Trophoblast cell (in vitro differentiated cells and primary cell): ENCODE measurements around the gene ZBED4.
"Not testable (repeated sequence)": the region's sequence is repeated elsewhere in the genome, so short reads cannot be mapped to it uniquely, and the experiment has no call there.

ENCODE experiments used
- DNase-seq, 2 donors: peaks; one replicate each; pipeline ENCODE4 v3.0.0-alpha.2; 2016
- H2AFZ ChIP-seq: 2 replicates; pipeline ENCODE4 v1.6.1; 2013; ENCODE audit warnings: low read length, moderate library complexity, mild to moderate bottlenecking; ENCODE audit not compliant: insufficient read depth, poor library complexity
- H2AK5ac ChIP-seq: 2 replicates; pipeline ENCODE4 v1.6.1; 2013; ENCODE audit warnings: mild to moderate bottlenecking, low read length
- H2BK120ac ChIP-seq: 2 replicates; pipeline ENCODE4 v1.6.1; 2013; ENCODE audit warnings: low read length, mild to moderate bottlenecking, moderate library complexity; ENCODE audit not compliant: insufficient read depth, poor library complexity
- H2BK12ac ChIP-seq: 2 replicates; pipeline ENCODE4 v1.6.1; 2013; ENCODE audit warnings: mild to moderate bottlenecking, low read length, moderate library complexity
- H2BK5ac ChIP-seq: 2 replicates; pipeline ENCODE4 v1.6.1; 2013; ENCODE audit warnings: low read length, low read depth, moderate library complexity, mild to moderate bottlenecking; ENCODE audit not compliant: poor library complexity
- H3K14ac ChIP-seq: 2 replicates; pipeline ENCODE4 v1.6.1; 2013; ENCODE audit warnings: mild to moderate bottlenecking, low read length
- H3K18ac ChIP-seq: 2 replicates; pipeline ENCODE4 v1.6.1; 2013; ENCODE audit warnings: mild to moderate bottlenecking, low read length
- H3K23ac ChIP-seq: 2 replicates; pipeline ENCODE4 v1.6.1; 2013; ENCODE audit warnings: low read length
- H3K27ac ChIP-seq: 2 replicates; pipeline ENCODE4 v1.5.1; 2013; ENCODE audit warnings: low read depth, mild to moderate bottlenecking, inconsistent platforms, low read length, moderate library complexity
- H3K27me3 ChIP-seq: 2 replicates; pipeline ENCODE4 v1.6.1; 2013; ENCODE audit warnings: inconsistent platforms, mild to moderate bottlenecking, low read length, moderate library complexity; ENCODE audit not compliant: insufficient read depth
- H3K36me3 ChIP-seq, 2 experiments: 1 replicate in 1 of 2; 2 replicates in 1 of 2; pipeline ENCODE4 v1.6.1; 2013; ENCODE audit warnings: low read length in 2 of 2, mild to moderate bottlenecking in 2 of 2, moderate library complexity in 1 of 2; ENCODE audit not compliant: insufficient read depth in 2 of 2, control insufficient read depth in 1 of 2
- H3K4ac ChIP-seq: 2 replicates; pipeline ENCODE4 v1.6.1; 2013; ENCODE audit warnings: low read depth, mild to moderate bottlenecking, low read length, moderate library complexity
- H3K4me1 ChIP-seq, 2 experiments: 1 replicate in 1 of 2; 2 replicates in 1 of 2; pipeline ENCODE4 v1.6.1; 2013; ENCODE audit warnings: low read length in 2 of 2, mild to moderate bottlenecking in 2 of 2, moderate library complexity in 1 of 2; ENCODE audit not compliant: insufficient read depth in 2 of 2, control insufficient read depth in 1 of 2
- H3K4me2 ChIP-seq: 2 replicates; pipeline ENCODE4 v1.6.1; 2013; ENCODE audit warnings: inconsistent platforms, mild to moderate bottlenecking, low read length, moderate library complexity
- H3K4me3 ChIP-seq: 2 replicates; pipeline ENCODE4 v1.5.1; 2013; ENCODE audit warnings: mild to moderate bottlenecking, low read depth, low read length, inconsistent platforms
- H3K79me1 ChIP-seq: one replicate; pipeline ENCODE4 v1.6.1; 2013; ENCODE audit warnings: low read length
- H3K79me2 ChIP-seq: 2 replicates; pipeline ENCODE4 v1.6.1; 2013; ENCODE audit warnings: low read length, mild to moderate bottlenecking; ENCODE audit not compliant: control insufficient read depth, insufficient read depth, poor library complexity
- H3K9ac ChIP-seq: 2 replicates; pipeline ENCODE4 v1.6.1; 2013; ENCODE audit warnings: mild to moderate bottlenecking, low read length
- H3K9me3 ChIP-seq: 2 replicates; pipeline ENCODE4 v1.6.1; 2013; ENCODE audit warnings: low read depth, mild to moderate bottlenecking, control low read depth, inconsistent platforms, low read length; ENCODE audit not compliant: insufficient read depth
- H4K12ac ChIP-seq: 2 replicates; pipeline ENCODE4 v1.6.1; 2013; ENCODE audit warnings: low read depth, mild to moderate bottlenecking, low read length, moderate library complexity
- H4K8ac ChIP-seq: 2 replicates; pipeline ENCODE4 v1.6.1; 2013; ENCODE audit warnings: low read depth, mild to moderate bottlenecking, low read length, moderate library complexity
- H4K91ac ChIP-seq: one replicate; pipeline ENCODE4 v1.6.1; 2013; ENCODE audit warnings: low read depth, mild to moderate bottlenecking, low read length, moderate library complexity
- WGBS: extraction: QIAGEN DNeasy Blood & Tissue Kit; methylation state at CpG from one replicate; pipeline ENCODE4 v1.1.7; 2013; ENCODE audit warnings: missing lambda C conversion rate; ENCODE audit not compliant: insufficient read length, insufficient coverage; ENCODE audit errors: extremely low coverage; 5-methylcytosine and 5-hydroxymethylcytosine counted together

ZBED4 gene

DNA sequence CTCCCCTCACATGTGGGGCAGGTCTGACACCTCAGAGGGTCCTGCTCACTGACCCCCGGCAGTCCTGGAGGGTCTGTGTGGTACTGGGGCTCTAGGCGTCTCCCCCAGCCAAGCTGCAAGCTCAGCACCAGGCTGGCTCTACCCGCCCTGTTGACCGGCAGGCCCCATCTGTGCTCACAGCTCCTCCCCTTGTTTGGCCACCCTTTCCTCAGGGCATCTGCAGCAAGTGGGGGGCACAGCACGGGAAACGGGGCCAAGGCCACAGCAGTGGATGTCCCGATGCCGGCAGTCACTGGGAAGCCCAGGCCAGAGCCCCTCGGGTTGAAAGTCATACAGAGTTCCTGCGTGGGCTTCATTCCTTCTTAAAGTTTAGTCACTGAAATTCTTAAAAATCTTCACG, 31.9 kb upstream of the ZBED4 start:
- not testable (repeated sequence) for DNase-seq, H3K23ac ChIP-seq, H3K4me3 ChIP-seq, H3K9me3 ChIP-seq, H2AK5ac ChIP-seq, H3K79me1 ChIP-seq, H2BK5ac ChIP-seq, H3K4me2 ChIP-seq, H4K8ac ChIP-seq, H2BK120ac ChIP-seq, H4K12ac ChIP-seq, H3K14ac ChIP-seq, H3K27me3 ChIP-seq, H3K18ac ChIP-seq, H2BK12ac ChIP-seq, H3K9ac ChIP-seq, H2AFZ ChIP-seq, H4K91ac ChIP-seq, H3K27ac ChIP-seq
- peak overlapping the region; percentile 18 for H3K4ac ChIP-seq
- H3K36me3 ChIP-seq = peaks cover 65 to 66% of the 10 kb centered on the region in 2 experiments
- peaks cover 17 to 19% of the 10 kb centered on the region in 2 experiments for H3K4me1 ChIP-seq
- WGBS = no CpG with 5 or more reads among the region's 11 CpGs
- peaks cover 42% of the 10 kb centered on the region for H3K79me2 ChIP-seq

DNA sequence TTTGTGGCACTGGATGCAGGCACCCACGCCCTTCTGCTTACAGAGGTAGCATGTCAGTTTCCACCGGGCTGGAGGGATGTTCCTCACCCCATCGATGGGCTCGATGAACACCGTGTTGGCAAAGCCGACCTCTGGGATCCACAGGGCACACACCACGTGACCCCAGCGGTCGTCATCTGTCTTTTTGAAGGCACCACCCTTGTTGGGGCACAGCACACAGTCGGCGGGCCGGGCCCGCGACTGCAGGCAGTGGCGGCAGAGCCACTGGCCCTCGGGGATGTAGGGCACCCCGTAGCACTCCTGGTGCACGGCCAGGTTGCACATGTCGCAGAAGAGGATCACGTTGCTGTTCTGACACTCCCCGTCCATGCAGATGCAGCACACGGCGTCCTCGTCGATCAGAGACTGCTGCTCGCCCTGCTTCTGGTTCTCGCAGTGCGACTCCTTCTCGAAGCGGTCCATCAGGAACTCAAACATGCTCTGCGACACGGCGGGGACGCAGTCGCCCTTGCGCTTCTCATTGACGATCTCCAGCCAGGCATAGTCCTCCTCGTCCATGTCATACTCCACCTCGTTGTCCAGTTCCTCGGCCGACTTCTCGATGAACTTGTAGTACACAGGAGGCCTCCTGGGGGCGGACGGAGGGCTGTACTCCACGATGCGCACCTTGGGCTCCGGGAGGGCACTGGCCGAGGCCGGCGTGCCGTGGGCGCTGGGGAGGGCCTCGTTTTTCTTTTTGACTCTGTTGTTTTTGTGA, 30.2 kb upstream of the ZBED4 start:
- no peak overlapping the region for H2BK12ac ChIP-seq
- H3K36me3 ChIP-seq = peaks cover 51 to 57% of the 10 kb centered on the region in 2 experiments
- peaks cover 17 to 22% of the 10 kb centered on the region in 2 experiments for H3K4me1 ChIP-seq
- no peaks in the 10 kb centered on the region for H3K27me3 ChIP-seq
- no peak overlapping the region for H3K4me2 ChIP-seq
- H3K14ac ChIP-seq = no peak overlapping the region
- H2BK120ac ChIP-seq = no peak overlapping the region
- H4K12ac ChIP-seq = no peak overlapping the region
- no peak overlapping the region for H3K27ac ChIP-seq
- H4K91ac ChIP-seq = no peak overlapping the region
- no CpG with 5 or more reads among the region's 53 CpGs for WGBS
- no peak for DNase-seq
- no peak overlapping the region for H2AK5ac ChIP-seq
- H4K8ac ChIP-seq = no peak overlapping the region
- H2AFZ ChIP-seq = no peak overlapping the region
- H3K4ac ChIP-seq = peak overlapping the region; percentile 35
- no peak overlapping the region for H2BK5ac ChIP-seq
- no peak overlapping the region for H3K18ac ChIP-seq
- peaks cover 2% of the 10 kb centered on the region for H3K9me3 ChIP-seq
- no peak overlapping the region for H3K4me3 ChIP-seq
- peaks cover 43% of the 10 kb centered on the region for H3K79me2 ChIP-seq
- H3K23ac ChIP-seq = no peak overlapping the region
- peaks cover 13% of the 10 kb centered on the region for H3K79me1 ChIP-seq
- H3K9ac ChIP-seq = no peak overlapping the region

DNA sequence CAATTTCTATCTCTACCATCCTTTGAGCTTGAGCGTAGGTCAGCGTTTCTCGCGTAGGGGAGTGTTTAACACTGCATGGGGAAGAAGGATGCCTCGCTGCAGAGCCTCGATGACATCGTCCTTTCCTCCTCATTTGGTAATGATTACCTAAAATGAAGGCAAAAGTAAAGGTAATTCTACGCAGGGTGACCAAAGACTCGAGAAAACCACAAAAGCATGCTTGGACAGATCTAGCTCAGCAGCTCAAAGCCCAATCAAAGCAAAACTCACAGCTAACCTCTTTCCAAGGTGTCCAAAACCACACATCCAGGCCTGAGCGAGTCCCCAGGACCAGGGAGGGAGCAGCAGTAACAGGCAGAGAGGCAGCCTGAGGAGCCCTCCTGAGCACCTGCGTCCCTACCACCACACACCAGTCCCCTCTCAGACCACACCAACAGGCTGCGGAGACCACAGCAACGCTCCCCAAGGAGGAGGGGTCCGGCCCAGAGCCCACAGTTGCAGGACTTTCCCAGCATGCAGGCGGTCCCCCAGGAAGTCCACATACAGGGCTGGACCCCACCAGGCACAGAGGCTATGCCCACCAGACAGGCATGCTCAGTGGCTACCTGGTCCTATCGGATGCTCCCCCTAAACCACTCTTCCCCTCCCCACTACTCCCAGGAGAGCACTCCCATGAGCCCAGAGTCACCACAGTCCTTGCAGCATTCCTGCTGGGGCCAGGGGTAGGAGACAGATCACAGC, 29.3 kb upstream of the ZBED4 start:
- H4K12ac ChIP-seq = no peak overlapping the region
- H2AFZ ChIP-seq = no peak overlapping the region
- peaks cover 13% of the 10 kb centered on the region for H3K79me1 ChIP-seq
- H3K23ac ChIP-seq = no peak overlapping the region
- peaks cover 17 to 22% of the 10 kb centered on the region in 2 experiments for H3K4me1 ChIP-seq
- no peak overlapping the region for H3K9ac ChIP-seq
- no peak overlapping the region for H3K4me3 ChIP-seq
- no CpG with 5 or more reads among the region's 16 CpGs for WGBS
- H3K36me3 ChIP-seq = peaks cover 44 to 51% of the 10 kb centered on the region in 2 experiments
- peaks cover 43% of the 10 kb centered on the region for H3K79me2 ChIP-seq
- H2BK5ac ChIP-seq = no peak overlapping the region
- peak overlapping the region; percentile 35 for H3K4ac ChIP-seq
- H4K91ac ChIP-seq = no peak overlapping the region
- no peak overlapping the region for H3K4me2 ChIP-seq
- H3K14ac ChIP-seq = no peak overlapping the region
- H3K27me3 ChIP-seq = no peaks in the 10 kb centered on the region
- H2AK5ac ChIP-seq = no peak overlapping the region
- no peak overlapping the region for H2BK12ac ChIP-seq
- no peak overlapping the region for H3K27ac ChIP-seq
- no peak for DNase-seq
- H3K9me3 ChIP-seq = peaks cover 2% of the 10 kb centered on the region
- no peak overlapping the region for H2BK120ac ChIP-seq
- H4K8ac ChIP-seq = no peak overlapping the region
- H3K18ac ChIP-seq = no peak overlapping the region

DNA sequence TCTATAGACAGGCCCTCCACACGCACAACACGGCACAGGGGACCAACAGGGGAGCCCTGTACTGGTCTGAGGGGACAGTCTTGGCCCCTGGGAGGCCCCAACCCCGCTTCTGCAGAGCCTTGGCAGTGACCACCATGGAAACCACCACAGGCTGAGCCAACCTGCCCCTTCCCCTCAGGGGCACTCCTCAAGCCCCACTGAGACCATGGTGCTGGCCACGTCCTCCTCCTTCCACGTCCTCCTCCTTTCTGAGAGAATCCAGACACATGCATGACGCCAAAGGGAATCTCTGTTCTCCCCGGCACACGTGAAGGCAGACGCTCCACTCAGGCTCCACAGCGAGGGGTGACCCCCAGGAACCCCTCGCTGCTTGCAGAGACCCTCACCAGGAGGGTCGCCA, 28.7 kb upstream of the ZBED4 start:
- Histone ChIP-seq H3K4me1 (peaks cover 17 to 22% of the 10 kb centered on the region in 2 experiments), H3K4me3 (no peak overlapping the region), H4K8ac (no peak overlapping the region), H3K4ac (peak overlapping the region; percentile 35), H2BK12ac (no peak overlapping the region), H4K12ac (no peak overlapping the region), H2BK120ac (no peak overlapping the region), H4K91ac (no peak overlapping the region), H3K36me3 (peaks cover 44 to 48% of the 10 kb centered on the region in 2 experiments), H3K27me3 (no peaks in the 10 kb centered on the region), H3K18ac (peak overlapping the region; percentile 22), H2BK5ac (no peak overlapping the region), H3K23ac (no peak overlapping the region), H3K4me2 (peak overlapping the region; percentile 66), H3K27ac (no peak overlapping the region), H2AK5ac (no peak overlapping the region), H3K9ac (no peak overlapping the region), H3K9me3 (peaks cover 2% of the 10 kb centered on the region), H2AFZ (peak overlapping the region; percentile 18), H3K79me2 (peaks cover 43% of the 10 kb centered on the region), H3K14ac (peak overlapping the region; percentile 6), H3K79me1 (peaks cover 13% of the 10 kb centered on the region)
- WGBS = no CpG with 5 or more reads among the region's 12 CpGs
- no peak for DNase-seq
